Fibroblast of skin of back (primary cell): ENCODE data around the gene ZNF124. TPM values are rescaled to one million over a fixed set of nuclear protein-coding genes. Genes with fewer than 3 reads are reported as not detected.
A peak's percentile ranks its signal among the peaks of the same experiment; 100 is the strongest.
"Not testable (repeated sequence)": the region's sequence is repeated elsewhere in the genome, so short reads cannot be mapped to it uniquely, and the experiment has no call there.

Experiments
- DNase-seq: peaks from one replicate; pipeline ENCODE4 v3.0.0-alpha.2; 2013
- polyA plus RNA-seq, 2 experiments: library from polyadenylated mRNA; unstranded; fragments of 120-200 nt; gene quantifications; one replicate each; pipeline ENCODE4 v1.2.1, GENCODE V29; 2013; ENCODE audit not compliant: insufficient read length in 2 of 2

Gene ZNF124
- polyA plus RNA-seq (2013, experiment 1 of 2; ENCODE audit: insufficient read length) = 3.1 TPM
- 2.4 TPM for polyA plus RNA-seq (2013, experiment 2 of 2; ENCODE audit: insufficient read length)

GRCh38 chr1:247171875-247172563 lies at the start of gene ZNF124:
ZNF124 (minus strand) TSS chr1:247172020; CDS start chr1:247171877, 143 bp downstream.
- DNase-seq = not testable (repeated sequence)

DNA sequence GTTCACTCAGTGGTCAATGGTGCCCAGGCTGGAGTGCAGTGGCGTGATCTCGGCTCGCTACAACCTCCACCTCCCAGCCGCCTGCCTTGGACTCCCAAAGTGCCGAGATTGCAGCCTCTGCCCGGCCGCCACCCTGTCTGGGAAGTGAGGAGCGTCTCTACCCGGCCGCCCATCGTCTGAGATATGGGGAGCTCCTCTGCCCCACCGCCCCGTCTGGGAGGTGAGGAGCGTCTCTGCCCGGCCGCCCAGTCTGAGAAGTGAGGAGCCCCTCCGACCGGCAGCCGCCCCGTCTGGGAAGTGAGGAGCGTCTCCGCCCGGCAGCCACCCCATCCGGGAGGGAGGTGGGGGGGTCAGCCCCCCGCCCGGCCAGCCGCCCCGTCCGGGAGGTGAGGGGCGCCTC lies 48.5 kb upstream of the ZNF124 start:
- not testable (repeated sequence) for DNase-seq

GRCh38 chr1:247218121-247218651 lies 46.4 kb upstream of the ZNF124 start:
- DNase-seq = no peak

- DNase-seq = no peak
These were observed 44.4 kb upstream of the ZNF124 start for GRCh38 chr1:247216261-247216660.

GRCh38 chr1:247212627-247213617 lies 41.1 kb upstream of the ZNF124 start:
- DNase-seq = peak; percentile 27

DNA sequence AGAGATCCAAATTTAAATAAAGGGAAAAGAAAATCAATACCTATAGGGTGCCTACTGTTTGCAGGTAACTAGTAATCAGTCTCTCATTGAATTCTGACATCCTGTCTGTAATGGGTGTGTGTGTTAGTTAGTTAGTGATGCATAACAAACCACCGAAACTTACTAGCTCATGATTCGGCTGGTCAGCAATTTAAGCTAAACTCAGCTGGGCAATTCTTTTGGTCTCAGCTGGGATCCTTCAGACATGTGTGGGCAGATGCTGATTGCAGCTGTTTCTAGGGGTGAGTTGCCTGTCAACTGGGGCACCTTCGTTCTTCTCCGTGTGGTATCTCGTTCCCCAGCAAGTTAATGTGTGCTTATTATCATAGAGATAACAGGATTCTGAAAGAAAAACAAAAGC lies 40.2 kb upstream of the ZNF124 start:
- no peak for DNase-seq

GRCh38 chr1:247211339-247211738 lies 39.5 kb upstream of the ZNF124 start:
- DNase-seq = no peak

GRCh38 chr1:247210376-247211117 lies 38.7 kb upstream of the ZNF124 start:
- peak; percentile 94 for DNase-seq

DNA sequence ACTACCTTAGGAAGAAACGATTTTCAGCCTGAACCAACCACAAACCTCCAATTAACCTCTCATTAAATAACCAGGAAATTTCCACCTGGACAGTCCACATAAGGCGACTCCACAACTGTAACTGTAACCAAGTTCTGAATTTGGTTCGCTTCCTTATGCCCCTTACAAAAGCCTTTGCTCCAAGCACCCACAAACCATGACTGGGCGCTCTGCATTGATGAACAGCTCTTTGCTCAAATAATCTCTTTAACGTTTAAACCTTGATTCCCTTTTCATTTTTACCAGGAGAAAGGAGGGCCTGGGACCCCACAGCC lies 38.2 kb upstream of the ZNF124 start:
- no peak for DNase-seq

DNA sequence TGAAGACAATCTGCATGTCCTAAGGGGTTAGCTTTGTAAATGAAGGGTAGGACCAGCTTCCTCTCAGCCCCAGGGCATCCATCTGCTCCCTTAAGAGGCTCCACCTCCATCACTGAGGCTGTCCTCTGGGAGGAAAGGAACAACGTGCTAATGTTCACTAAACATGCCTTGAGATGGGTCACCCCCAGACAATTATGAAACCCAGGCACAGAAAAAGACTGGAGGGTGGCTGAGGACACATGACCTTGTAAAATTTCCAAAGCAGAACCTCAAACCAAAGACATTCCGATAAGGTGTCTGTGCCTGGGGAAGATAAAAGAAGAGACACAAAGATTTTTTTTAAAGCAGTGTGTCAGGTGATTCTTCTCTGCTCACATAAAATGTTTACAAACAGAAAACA lies 37.6 kb upstream of the ZNF124 start:
- no peak for DNase-seq

- no peak for DNase-seq
These were observed 32.4 kb upstream of the ZNF124 start for GRCh38 chr1:247204177-247204647.

DNA sequence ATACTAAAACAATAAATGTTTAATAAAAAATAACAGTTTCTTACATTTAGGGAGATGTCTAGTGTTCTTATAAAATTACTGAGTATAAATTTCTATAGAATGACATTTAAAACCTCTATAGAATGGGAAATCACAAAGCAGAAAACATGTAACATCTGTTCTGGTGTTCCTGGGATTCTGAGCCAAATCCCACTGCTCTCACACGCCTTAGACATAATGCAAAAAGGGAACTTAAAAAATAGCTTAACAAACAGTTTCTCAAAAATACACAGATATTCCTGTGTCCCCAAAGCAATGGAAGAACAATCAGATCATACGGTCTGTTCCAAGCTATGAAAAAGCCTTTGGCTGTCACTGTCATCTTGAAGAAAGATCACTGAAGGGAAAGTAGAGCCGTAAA lies 27.0 kb upstream of the ZNF124 start:
- DNase-seq = no peak

DNA sequence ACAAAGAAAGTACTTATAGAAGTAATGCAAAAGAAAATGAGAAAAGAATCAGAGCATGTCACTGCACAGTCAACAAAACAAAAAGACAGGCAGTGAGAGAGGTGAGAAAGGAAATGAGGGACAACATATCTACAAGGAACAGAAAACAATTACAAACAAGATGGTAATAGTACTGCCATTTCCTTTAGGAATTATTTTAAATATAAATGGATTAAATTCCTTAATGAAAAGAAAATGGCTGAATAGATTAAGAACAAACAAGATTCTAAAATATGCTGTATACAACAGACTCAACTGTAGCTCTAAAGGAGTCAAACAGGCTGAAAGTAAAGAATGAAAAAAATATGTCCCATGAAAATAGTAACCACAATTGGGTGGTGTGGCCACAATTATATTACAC lies 22.1 kb upstream of the ZNF124 start:
- DNase-seq = no peak

DNA sequence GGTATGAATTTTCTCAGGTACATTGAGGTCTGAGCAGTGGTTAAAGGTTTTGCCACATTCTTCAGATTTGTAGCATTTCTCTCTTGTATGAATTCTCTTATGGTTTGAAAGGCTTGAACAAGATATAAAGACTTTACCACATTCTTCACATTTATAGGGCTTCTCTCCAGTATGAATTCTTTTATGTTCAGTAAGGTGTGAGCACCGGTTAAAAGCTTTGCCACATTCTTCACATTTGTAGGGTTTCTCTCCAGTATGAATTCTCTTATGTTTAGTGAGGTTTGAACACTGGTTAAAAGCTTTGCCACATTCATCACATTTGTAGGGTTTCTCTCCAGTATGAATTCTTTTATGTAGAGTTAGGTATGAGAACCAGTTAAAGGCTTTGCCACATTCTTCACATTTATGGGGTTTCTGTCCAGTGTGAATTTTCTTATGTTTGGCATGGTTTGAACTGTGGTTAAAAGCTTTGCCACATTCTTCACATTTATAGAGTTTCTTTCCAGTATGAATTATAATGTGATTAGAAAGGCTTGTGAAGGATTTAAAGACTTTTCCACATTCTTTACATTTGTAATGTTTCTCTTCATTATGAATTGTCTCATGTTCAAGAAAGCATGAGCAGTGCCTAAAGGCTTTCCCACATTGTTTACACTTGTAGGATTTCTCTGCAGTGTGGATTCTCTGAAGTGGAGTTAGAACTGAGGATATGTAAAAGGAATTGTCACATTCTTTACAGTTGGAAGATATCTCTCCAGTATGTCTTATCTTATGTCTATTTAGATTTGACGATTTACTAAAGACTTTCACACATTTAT lies 18.4 kb upstream of the ZNF124 start:
- DNase-seq = no peak

DNA sequence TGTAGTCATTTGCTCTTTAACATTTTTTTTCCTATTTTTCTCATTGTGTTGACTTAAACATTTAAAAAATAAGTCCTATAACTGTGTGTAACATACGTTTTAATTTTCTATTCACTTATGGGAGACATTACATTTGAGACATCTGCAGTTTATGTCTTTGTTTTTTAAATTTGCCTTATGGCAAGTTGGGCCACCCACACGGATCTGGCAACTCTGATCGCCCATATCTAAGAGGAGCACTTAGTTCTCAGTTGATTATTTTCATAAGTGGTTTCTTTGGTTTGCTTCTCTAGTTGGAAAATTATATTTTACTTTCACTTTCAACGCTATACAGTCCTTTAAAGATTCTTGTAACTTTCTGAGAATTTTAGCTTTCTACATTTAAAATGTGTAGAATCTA lies 13.8 kb upstream of the ZNF124 start:
- no peak for DNase-seq

DNA sequence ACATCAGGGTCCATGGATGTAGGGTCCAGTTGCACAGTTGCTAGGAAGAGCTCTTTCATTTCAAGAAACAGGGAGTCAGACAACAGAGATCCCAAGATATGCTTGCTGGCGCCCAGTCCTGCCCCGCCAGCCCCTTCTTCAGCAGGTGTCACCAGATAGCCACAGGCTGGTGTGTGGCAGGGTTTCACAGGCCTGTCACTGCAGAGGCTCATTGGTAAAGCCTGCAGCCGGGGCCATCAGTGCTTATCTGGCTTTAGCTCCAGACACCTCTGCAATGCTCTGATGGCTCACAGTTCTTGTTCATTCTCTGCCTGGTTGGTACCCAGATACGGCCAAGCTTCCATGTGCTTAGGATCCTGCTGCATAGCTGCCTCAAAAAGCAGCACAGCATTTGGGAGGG lies 12.4 kb upstream of the ZNF124 start:
- DNase-seq = no peak

DNA sequence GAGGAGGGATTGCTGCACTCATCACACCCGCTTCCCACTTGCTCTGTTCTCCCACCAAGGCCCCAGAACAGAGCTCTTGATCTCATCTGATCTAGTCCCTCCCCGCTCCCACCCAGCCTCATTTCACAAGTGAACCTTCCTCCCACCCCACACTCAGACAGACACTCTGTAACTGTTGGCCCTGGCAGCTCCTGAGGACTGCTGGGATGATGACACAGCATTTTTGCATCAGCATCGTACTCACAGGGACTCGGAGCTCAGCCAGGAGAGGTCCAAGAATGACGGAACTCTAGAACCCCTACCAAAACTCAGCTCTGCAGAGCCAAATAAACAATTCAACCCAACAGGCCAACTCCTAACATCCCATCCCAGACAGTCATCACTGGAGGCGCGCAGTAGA lies 11.2 kb upstream of the ZNF124 start:
- DNase-seq = no peak

- no peak for DNase-seq
These were observed 8.8 kb upstream of the ZNF124 start for GRCh38 chr1:247180581-247180980.

DNA sequence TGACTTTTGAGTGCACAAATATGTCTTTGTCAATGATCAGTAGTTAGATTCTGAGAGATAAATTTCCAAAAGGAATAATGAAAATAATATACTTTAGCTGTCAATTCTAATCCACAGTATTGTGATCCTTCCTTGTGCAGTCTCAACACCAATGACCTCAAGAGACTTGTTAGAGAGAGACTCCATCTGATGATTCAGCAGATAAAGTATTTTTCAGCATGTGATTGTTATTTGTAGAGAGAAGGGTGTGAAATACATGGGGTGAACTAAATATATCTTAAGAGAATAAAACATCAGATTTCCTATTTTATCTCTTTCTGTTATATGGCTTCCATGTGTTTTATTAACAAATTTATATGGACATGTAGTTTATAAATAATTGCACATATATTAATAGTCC lies 5.9 kb upstream of the ZNF124 start:
- no peak for DNase-seq

GRCh38 chr1:247175458-247175857 lies 3.6 kb upstream of the ZNF124 start:
- no peak for DNase-seq

DNA sequence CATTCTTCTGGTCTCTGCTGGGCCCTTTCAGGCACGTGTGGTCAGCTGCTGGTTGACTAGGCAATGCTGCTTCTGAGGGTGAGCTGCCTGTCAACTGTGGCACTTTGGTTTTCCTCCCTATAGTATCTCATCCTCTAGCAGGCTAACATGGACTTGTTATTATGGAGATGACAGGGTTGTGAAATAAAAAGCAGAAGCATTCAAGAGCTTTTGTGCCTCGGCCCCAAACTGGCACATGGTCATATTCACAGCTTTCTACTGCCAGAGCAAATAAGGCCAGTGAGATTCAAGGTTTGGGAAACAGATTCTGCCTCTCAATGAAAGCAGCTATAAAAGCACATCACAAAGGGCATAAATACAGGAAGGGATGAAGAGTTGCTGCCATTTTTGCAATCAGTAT lies 1.6 kb upstream of the ZNF124 start:
- no peak for DNase-seq

DNA sequence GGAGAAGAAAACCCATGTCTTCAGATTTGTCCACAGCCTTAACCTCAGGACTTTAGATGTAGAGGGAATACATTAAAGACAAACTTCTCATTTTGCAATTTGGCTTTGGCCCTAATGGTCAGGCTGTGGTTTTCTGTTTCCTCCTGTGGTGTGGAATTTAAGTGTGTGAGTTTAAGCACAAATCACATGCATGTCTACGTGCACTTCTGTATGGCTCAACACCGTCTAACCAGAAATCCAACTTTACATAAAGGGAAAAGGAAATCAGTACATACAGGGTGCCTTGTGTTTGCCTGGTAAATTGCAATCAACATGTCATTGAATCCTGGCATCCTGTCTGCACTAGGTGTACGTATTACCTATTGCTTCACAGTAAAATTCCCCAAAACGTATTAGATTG lies 1.2 kb upstream of the ZNF124 start:
- no peak for DNase-seq
